HG02943 (cell line): ENCODE data around the gene PPOX.

Source experiments
- ATAC-seq: cut with Tn5 transposase; IDR thresholded peaks from one replicate; pipeline ENCODE4 v1.9.1; 2021; ENCODE audit warnings: mild to moderate bottlenecking, low read depth, moderate library complexity; ENCODE audit not compliant: unreplicated experiment

PPOX gene

GRCh38 chr1:161173711-161174110 lies 7.5 kb downstream of the PPOX start:
- no peak for ATAC-seq

GRCh38 chr1:161174911-161175310 lies 8.7 kb downstream of the PPOX start:
- no peak for ATAC-seq

- ATAC-seq: no peak
Observed at GRCh38 chr1:161175771-161176453, 9.7 kb downstream of the PPOX start.

- ATAC-seq: no peak
Observed at GRCh38 chr1:161176468-161177111, 10.4 kb downstream of the PPOX start.

- ATAC-seq: peak; percentile 67
Observed at GRCh38 chr1:161177112-161177935, 11.1 kb downstream of the PPOX start, which contains the start of gene B4GALT3. Gene B4GALT3, minus strand, starts transcription at chr1:161177507. Its CDS starts 1,447 bp downstream, at chr1:161176060.

GRCh38 chr1:161177936-161178244 lies 11.7 kb downstream of the PPOX start:
- ATAC-seq: no peak

GRCh38 chr1:161179698-161180097 lies 13.5 kb downstream of the PPOX start:
- no peak for ATAC-seq

- ATAC-seq: no peak
Observed at GRCh38 chr1:161180639-161181038, 14.4 kb downstream of the PPOX start.

- ATAC-seq: no peak
Observed at GRCh38 chr1:161182214-161182613, 16.0 kb downstream of the PPOX start.

- ATAC-seq: peak; percentile 68
Observed at GRCh38 chr1:161185282-161185682, 19.1 kb downstream of the PPOX start.

GRCh38 chr1:161185732-161186311 lies 19.6 kb downstream of the PPOX start:
- ATAC-seq: peak; percentile 27

- ATAC-seq: no peak
Observed at GRCh38 chr1:161187311-161187710, 21.1 kb downstream of the PPOX start.

- ATAC-seq: no peak
Observed at GRCh38 chr1:161188381-161188780, 22.2 kb downstream of the PPOX start.

GRCh38 chr1:161189036-161189435 lies 22.8 kb downstream of the PPOX start:
- ATAC-seq: no peak

- no peak for ATAC-seq
Observed at GRCh38 chr1:161190962-161191521, 24.8 kb downstream of the PPOX start.

- ATAC-seq: no peak
Observed at GRCh38 chr1:161191971-161192370, 25.7 kb downstream of the PPOX start.

- no peak for ATAC-seq
Observed at GRCh38 chr1:161192476-161193465, 26.5 kb downstream of the PPOX start.

GRCh38 chr1:161193561-161194235 lies 27.5 kb downstream of the PPOX start:
- no peak for ATAC-seq

- ATAC-seq: no peak
Observed at GRCh38 chr1:161195171-161195570, 28.9 kb downstream of the PPOX start.
